ENCODE data around the gene DNTT.
"Not testable (repeated sequence)": the region's sequence is repeated elsewhere in the genome, so short reads cannot be mapped to it uniquely, and the experiment has no call there.

Gene DNTT

GRCh38 chr10:96276831-96277230, 27.4 kb upstream of the DNTT start:
- no peak for DNase-seq

GRCh38 chr10:96279191-96279641, 25.0 kb upstream of the DNTT start:
- no peak for DNase-seq

DNA sequence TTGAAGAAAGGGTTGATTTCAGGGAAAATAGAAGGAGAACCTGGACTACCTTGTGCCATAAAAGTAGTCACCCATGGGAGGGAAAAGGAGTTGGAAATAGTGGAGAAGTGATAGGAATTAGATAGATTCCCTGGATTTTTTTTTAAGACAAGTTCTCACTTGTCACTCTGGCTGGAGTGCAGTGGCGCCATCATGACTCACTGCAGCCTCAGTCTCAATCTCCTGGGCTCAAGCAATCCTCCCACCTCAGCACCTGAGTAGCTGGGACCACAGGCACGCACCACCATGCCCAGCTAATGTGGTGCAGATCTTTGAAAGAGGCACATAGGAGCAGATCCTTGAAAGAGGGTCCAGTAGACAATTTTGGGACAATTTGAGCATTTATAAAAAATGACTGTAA, 23.4 kb upstream of the DNTT start:
- DNase-seq = no peak

DNA sequence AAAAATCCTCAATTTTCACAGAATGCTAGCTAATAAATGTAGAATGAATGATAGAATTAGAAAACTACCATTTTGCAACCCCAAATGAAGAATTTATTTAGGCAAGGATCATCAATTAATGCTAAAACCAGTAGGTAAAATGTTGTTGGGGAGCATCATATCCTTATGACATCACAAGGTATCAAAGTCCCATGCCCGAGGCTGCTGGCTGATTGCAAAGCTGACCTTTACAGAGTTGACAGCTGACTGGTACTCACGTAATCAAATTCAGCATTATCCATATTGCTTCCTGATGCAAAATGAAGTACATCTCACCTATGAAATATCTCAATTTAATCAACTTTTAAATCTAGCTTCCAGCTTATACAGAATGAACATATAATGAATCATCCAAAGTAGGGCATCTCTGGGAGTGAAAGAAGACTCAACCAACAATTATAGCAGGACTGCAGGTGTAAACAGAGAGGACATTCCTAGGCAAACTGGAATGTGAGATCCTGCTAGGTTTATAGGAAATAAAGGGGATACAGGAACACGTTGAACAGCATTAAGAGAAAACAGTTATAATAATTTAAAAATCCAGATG, 22.7 kb upstream of the DNTT start:
- no peak for DNase-seq

GRCh38 chr10:96283351-96283750, 20.9 kb upstream of the DNTT start:
- DNase-seq = no peak

DNA sequence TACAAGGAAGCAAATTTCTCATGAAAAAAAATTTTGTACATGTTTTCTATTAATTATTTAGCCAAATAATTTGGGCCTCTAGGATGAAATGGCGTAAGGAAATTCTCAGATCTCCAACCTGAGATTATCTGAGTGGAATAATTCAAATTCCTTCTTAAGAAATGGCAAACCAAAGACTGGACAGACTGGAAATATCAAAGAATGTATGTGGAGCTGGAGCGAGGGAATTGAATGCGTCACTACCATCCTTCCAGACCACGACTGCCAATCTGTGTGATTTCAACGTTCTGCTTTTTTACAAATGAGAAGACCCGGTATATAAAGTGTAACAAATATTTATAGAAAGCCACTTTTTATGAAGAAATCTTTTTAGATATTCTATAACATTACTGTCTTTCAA, 20.5 kb upstream of the DNTT start:
- no peak for DNase-seq

DNA sequence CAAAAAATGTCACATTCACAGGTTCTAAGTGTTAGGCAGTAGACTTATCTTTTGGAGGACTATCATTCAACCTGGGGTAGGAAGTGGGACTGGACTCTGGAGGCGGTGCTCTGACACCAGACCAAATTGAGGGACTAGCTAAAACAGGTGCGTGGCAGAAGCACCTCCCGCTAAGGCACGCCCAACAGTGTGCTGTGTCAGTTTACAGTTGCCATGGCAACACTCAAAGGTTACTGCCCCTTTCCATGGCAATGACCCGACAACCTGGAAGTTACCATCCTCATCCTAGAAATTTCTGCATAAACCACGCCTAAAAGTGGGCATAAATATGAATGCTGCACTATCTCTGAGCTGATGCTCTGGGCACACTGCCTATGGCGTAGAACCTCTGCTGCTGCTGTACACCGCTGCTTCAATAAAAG, 18.9 kb upstream of the DNTT start:
- DNase-seq = no peak

DNA sequence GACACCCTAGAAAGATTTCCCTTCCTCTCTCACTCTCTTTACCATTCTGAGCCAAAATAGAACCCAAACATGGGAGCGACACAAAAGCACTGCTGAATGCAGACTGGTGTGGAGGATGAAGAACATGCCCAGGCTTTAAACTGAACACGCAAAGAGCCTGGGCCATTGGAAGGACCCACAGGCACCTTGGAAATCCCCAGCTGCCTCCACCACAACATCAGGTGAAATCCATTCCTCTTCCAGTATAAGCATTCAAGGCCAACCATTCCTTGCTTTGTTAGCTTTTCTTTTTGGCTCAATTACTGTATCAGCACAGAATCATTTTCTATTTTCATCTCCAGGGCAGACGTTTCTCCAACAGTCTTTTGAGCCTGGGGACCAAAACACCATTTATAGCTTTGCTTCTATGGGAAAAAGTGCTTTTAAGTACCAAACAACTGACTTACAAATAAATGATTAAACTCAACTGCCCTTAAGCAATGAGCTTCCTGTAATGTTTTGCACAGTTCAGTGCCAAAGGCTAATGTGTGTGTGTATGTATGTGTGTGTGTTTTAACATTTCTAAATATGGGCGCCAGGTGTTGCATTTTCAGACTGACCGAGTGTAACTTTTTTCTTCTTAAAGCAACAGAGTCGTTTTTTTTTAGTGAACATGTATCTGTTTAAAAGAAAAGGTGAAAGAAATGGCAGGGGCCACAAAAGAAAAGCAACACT, 16.7 kb upstream of the DNTT start:
- no peak for DNase-seq

GRCh38 chr10:96288151-96288621, 16.0 kb upstream of the DNTT start:
- no peak for DNase-seq

- no peak for DNase-seq
Measured at GRCh38 chr10:96289218-96289910, 14.9 kb upstream of the DNTT start.

GRCh38 chr10:96290368-96291133, 13.7 kb upstream of the DNTT start:
- no peak for DNase-seq

DNA sequence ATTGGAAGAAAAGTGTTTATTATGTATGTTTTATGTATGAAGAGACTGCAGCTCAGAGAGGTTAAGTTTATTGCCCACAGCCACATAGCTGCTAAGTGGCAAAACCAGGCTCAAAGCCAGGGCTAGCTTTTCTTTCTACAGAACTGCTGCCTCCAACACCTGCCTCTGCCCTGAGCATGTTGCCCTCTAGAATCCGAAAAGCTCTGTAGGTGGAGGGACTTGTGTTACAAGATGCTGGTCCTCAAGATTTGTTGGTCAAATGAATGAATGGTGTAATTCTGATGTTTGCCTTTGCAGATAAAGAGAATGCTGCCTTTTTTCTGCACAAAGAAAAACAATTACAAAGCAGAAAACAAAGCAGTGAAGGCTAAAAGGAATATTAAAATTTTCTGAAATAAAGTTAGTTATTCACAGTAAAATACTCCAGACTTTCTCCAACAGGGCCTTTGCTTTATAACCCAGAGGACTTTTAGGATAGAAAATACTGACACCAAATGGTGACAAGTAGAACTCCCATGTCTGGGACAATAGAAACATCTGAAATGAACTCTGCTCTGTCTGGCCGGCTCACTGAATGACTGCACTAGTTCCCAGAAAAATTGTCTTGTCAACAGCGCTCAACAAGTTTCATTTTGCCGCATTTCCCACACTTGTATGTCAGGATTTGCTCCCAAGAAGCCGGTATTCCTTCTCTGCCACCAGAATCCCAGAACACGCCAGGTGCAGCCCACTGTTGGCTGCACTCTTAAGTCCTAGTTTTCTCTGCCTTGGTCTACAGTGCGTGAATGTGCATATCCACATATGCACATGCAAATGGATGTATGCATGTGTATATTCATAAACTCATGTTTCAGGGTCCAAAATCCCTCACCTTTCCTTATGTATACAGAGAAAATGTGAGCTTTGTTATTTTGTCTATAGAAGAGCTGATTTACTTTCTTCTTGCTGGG, 11.0 kb upstream of the DNTT start:
- DNase-seq = no peak

DNA sequence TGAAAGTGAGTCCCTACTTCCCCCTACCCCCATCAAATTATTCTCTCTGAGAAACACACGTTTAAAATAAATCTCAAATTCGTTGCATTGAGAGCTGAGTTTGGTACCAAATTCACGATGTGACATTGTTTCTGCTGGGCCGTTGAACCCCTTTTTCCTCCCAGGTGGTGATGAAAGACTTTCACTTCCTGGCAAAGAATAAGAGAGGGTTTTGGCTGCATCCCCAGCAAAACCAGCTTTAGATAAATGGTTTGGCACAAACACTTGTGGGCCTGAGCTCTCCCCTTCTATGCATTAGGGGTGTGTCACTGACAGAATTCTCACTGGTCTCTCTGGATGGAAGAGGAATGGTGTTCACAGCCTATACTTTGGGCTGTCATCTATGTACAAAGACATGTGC, 8.8 kb upstream of the DNTT start:
- no peak for DNase-seq

GRCh38 chr10:96297486-96297885, 6.7 kb upstream of the DNTT start:
- DNase-seq = no peak

- DNase-seq = no peak
Measured at GRCh38 chr10:96298362-96298761, 5.9 kb upstream of the DNTT start.

DNA sequence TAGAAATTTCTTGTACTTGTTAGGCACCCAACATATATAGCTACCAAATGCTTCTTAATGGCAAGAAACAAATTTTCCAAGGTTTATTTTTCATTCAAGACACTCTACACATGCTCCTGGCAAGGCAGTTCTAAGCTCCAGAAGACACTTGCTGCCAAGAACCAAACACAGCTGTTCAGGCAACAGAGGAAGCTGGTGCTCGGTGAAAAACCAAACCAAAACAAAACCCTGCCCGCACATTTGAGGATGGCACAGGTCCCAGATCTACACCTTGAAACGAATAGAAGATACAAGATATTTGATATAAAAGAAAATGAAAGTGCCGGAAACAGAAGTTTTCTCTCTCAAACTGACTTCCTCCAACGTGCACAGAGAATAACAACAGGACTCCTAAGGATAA, 4.9 kb upstream of the DNTT start:
- DNase-seq = peak in 1 of 2 experiments; percentile 8

- DNase-seq = no peak
Measured at GRCh38 chr10:96301616-96302015, 2.6 kb upstream of the DNTT start.

- DNase-seq = no peak
Measured at GRCh38 chr10:96305019-96305418, 785 bp downstream of the DNTT start.

- no peak for DNase-seq
Measured at GRCh38 chr10:96306516-96306915, 2.3 kb downstream of the DNTT start.

- DNase-seq = not testable (repeated sequence)
Measured at GRCh38 chr10:96308854-96309253, 4.6 kb downstream of the DNTT start.

GRCh38 chr10:96309628-96310320, 5.5 kb downstream of the DNTT start:
- DNase-seq = no peak

DNA sequence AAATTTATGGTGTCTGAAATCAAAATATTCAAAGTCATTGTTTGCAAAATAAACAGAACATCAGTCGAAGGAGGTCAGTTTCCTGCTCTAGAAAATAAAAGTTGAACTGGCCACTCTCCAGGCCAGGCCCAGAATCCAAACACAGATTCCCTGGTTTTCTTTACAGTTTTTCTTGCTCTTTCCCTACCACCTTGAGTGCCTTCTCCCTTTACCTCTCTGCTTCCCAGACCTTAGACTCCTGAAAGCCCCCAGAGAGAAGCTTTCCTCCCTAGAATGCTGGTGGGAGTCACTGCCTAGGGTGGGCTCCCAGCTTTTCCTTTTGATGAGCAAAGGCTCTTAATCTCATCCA, 6.1 kb downstream of the DNTT start:
- no peak for DNase-seq

Data from activated CD4-positive, alpha-beta T cell treated with anti-CD3 and anti-CD28 coated beads, Interleukin-2, amount 50 U/mL, for 48 hours (primary cell).